ENCODE results near the gene ZNF688.

ZNF688 gene

GRCh38 chr16:30585022-30585399, 13.5 kb upstream of the ZNF688 start:
- DNase-seq: no peak

- no peak for DNase-seq
These were observed 11.3 kb upstream of the ZNF688 start for GRCh38 chr16:30582611-30583340.

GRCh38 chr16:30581457-30581856, 9.9 kb upstream of the ZNF688 start:
- DNase-seq: no peak

GRCh38 chr16:30574678-30575077, 3.2 kb upstream of the ZNF688 start:
- DNase-seq: no peak

GRCh38 chr16:30570636-30571444, 674 bp downstream of the ZNF688 start:
- DNase-seq: no peak

- DNase-seq: no peak
These were observed 1.5 kb downstream of the ZNF688 start for GRCh38 chr16:30569746-30570635.

GRCh38 chr16:30569281-30569680, 2.2 kb downstream of the ZNF688 start:
- DNase-seq: no peak

- DNase-seq: no peak
These were observed 3.4 kb downstream of the ZNF688 start for GRCh38 chr16:30567991-30568638.

GRCh38 chr16:30567160-30567990, 4.1 kb downstream of the ZNF688 start:
- DNase-seq: no peak

GRCh38 chr16:30566531-30566930, 5.0 kb downstream of the ZNF688 start:
- no peak for DNase-seq

GRCh38 chr16:30565984-30566383, 5.5 kb downstream of the ZNF688 start:
- no peak for DNase-seq

- no peak for DNase-seq
These were observed 6.0 kb downstream of the ZNF688 start for GRCh38 chr16:30565526-30565925.

- no peak for DNase-seq
These were observed 9.5 kb downstream of the ZNF688 start for GRCh38 chr16:30562021-30562420.

- DNase-seq: no peak
These were observed 10.3 kb downstream of the ZNF688 start for GRCh38 chr16:30561089-30561816.

GRCh38 chr16:30559690-30560089, 11.8 kb downstream of the ZNF688 start:
- no peak for DNase-seq

GRCh38 chr16:30558789-30559377, 12.6 kb downstream of the ZNF688 start:
- DNase-seq: no peak

GRCh38 chr16:30557957-30558788, 13.3 kb downstream of the ZNF688 start, which contains the start of gene ZNF764:
Gene ZNF764 (minus strand): TSS chr16:30558374. CDS start chr16:30558182, 192 bp downstream.
- peak; percentile 91 for DNase-seq

- no peak for DNase-seq
These were observed 13.9 kb downstream of the ZNF688 start for GRCh38 chr16:30557707-30557956.

GRCh38 chr16:30556125-30556473, 15.4 kb downstream of the ZNF688 start:
- no peak for DNase-seq

All from NCI-H1694 (cell line).